ENCODE data around the gene PRSS1.
"Not testable (repeated sequence)": the region's sequence is repeated elsewhere in the genome, so short reads cannot be mapped to it uniquely, and the experiment has no call there.

PRSS1 gene

DNA sequence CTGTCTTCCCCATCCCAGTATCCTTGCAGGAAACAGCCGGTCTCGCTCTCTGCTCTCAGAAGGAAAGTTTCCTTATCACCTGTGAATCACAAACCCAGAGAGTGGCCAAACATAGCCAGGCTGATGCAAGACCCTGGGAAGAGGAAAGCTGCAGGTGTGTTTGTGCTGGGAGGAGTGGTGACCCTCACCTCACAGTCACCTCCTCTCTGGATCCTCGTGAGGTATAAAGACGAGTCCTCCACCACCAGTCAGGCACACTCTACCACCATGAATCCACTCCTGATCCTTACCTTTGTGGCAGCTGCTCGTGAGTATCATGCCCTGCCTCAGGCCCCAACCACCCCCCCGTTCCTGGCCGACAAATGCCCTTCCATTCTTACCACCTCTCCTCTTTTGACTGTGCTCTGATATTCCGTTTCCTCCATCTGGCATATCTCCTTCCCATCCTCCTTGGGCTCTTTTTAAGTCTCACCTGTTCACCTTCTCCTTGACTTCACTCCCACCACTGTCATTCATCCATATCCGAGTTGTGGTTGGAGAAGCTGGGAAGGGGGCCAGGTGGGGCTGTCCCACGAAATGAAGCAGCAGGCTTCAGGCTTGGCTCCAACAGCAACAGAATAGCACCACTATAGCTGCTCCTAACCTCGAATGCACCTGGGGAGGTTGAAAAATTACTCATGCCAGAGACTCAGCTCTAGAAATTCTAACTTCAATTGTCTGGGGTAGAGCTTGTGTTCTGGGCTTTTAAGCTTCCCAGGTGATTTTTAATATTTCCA is at the start of gene PRSS1:
Gene PRSS1, plus strand, starts transcription at position 255 of the 776 bp plus-strand sequence. Its CDS starts 13 bp downstream, at position 268.
- DNase-seq (ENCODE audit: low read depth in 2 of 2), result no peak

DNA sequence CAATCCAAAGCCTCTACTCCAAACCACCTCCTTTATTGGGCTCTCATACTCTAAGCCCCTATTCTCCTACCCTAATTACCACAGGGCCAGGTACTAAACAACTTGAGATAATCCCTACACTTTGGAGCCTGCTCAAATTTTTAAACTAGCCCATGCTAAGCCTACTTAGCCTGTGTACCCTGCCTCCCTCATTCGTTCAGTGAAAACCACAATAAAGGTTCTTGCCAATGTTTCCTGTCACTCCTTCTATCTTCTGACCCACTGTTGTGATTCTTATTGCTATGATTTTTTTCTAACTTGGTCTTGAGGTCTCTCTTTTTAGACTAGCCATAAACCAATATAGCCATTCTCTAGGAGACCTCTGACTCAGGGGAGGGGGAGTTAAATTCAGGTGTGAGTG is 48.3 kb upstream of the PRSS1 start:
- DNase-seq (ENCODE audit: low read depth in 2 of 2), result not testable (repeated sequence)

DNA sequence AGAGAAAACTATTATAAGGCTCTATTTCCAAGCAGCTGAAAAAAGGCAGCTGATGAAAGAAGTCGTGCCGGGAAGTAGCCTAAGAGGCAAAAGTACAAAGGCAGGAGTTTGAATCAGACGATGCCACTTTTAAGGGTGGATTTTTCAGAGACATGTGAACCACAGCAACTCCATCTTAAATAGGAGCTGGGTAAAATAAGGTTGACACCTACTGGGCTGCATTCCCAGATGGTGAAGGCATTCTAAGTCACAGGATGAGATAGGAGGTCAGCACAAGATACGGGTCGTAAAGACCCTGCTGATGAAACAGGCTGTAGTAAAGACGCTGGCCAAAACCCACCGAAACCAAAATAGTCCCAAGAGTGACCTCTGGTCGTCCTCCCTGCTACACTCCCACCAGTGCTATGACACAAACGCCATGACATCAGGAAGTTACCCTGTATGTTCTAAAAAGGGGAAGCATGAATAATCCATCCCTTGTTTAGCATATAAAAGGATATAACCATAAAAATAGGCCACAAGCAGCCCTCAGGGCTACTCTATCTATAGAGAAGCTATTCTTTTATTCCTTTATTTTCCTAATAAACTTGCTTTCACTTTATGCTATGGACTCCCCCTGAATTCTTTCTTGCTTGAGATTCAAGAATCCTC is 45.5 kb upstream of the PRSS1 start:
- no peak for DNase-seq (ENCODE audit: low read depth in 2 of 2)

DNA sequence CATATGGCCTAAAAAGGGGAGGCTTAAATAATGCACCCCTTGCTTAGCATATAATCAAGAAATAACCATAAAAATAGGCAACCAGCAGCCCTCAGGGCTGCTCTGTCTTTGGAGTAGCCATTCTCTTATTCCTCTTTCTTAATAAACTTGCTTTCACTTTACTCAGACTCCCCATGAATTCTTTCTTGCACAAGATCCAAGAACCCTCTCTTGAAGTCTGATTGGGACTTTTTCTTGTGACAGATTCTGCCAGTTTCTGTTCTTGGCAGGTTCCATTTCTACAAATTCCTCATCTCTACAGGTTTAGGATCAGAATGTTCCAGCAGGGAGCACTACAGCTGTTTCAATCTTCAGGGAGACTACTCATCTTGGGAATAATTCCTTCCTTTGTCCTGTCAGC is 40.5 kb upstream of the PRSS1 start:
- DNase-seq (ENCODE audit: low read depth in 2 of 2), result not testable (repeated sequence)

DNA sequence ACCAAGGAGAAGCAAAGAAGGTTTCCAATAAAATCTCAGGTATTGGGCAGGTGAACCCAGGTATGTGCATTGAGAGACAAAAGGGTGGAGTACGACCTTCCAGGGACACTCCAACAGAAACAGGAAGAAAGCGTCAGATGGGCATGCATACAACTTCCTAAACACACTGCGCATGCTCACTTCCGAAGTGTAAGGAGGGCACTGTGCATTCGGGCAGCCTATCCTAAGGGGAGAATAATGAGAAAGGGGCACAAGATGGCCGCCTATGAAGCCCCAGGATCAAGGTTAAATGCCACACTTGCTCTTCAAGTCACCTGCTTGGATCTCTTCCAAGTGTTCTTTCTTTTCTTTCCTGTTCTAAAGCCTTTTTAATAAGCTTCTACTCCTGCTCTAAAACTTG is 39.4 kb upstream of the PRSS1 start:
- no peak for DNase-seq (ENCODE audit: low read depth in 2 of 2)

DNA sequence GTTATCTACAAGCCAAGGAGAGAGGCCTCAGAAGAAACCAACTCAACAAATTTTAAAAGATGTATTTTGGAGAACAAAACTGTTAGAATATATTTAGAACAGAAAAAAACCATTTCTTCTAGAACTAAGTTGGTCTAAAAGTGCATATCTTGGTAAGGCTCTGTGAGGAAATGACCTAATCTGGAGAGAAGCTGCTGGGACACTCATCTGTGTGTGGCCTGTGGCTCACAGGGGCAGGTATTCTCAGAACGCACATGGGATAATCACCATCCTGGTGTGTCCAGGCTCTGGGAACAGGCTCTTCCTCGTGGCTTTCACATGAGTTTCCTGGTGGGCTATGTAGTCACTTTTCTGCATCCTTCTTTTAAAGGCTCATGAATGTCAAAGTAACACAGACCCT is 38.1 kb upstream of the PRSS1 start:
- DNase-seq (ENCODE audit: low read depth in 2 of 2), result no peak

DNA sequence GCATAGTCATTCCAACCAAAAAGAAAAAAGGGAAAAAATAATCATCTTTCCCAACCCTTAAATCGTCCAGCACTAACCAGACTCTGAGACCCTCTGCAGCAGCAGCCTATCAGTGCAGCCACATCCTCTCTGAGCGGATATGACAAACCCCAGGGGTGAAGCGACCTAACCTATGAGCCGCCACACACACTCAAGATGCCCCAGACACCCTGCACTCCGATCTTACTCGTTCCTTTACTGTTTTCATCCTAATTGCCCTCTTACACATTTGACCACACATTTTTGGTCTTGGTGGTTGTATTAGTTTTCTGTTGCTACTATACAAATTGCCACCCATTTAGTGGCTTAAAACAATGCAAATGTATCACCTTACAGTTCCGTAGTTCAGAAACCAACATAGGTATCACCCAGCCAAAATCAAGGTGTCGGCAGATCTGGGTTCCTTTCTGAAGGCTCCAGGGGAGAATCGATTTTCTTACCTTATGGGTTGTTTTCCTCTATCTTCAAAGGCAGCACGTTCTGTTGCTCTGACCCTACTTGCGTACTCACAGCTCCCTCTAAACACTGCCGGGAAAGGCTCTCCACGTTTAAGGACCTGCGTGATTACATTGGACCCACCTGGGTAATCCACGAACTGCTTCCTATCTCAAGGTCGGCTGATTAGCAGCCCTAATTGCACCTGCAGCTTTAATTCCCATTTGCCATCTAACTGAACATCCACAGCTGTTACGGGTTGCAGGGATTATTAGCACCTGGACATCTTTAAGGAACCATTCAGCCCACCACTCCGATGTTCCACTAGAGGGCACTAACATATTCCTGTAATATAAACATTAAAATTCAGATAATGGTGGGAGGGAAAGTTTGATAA is 37.3 kb upstream of the PRSS1 start:
- DNase-seq (ENCODE audit: low read depth in 2 of 2), result no peak

DNA sequence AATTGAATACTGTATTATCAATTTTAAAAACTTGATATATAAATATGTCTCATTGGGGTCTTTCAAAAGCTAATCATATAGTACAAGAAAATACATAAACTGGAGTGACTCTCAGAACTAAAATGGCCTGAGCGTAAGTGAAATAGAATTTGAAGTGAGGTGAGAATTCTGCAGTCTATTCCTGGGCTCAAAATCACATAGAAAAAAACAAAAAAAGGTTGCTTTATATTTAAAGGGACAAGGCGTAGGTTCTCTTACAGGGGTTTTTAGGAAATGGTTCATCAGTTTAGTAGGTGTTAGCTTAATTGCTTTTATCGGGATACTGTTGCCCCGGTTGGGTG is 36.7 kb upstream of the PRSS1 start:
- DNase-seq (ENCODE audit: low read depth in 2 of 2), result no peak

DNA sequence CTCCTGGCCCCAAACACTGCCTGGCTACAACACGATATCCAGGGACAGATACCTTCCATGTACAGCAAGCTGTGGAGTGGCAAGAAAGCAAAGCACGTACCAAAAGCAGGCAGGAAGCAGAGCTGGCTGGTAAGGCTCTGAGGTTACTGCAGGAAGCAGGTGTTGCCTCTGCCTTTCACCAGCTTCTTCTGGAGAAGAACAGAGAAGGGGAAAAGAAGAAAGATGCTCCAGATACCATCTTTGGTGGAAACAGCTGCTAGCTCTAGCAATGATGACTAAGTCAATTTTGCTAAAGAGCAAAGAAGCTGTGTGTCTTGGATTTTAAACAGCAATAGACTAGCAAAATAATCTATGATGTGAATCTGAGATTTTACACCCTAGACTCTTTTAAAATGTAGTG is 34.9 kb upstream of the PRSS1 start:
- no peak for DNase-seq (ENCODE audit: low read depth in 2 of 2)

DNA sequence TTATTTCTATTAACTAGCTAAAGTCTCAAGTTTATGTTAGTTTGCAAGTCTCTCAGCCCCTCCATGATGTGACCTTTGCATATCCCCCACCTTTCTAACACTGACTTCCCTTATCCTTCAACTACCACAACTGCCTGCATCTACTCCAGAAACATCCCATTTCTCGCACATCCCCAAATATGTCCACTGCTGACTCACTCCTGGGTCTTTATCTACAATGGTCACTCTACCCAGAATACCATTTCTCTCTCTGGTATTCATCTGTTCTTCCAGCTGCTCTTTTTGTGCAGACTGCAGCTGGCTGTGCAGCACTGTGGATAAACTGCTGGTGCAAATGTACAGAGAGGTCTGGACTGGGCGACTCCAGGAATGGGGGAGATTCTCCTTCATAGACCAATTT is 32.7 kb upstream of the PRSS1 start:
- DNase-seq (ENCODE audit: low read depth in 2 of 2), result no peak

DNA sequence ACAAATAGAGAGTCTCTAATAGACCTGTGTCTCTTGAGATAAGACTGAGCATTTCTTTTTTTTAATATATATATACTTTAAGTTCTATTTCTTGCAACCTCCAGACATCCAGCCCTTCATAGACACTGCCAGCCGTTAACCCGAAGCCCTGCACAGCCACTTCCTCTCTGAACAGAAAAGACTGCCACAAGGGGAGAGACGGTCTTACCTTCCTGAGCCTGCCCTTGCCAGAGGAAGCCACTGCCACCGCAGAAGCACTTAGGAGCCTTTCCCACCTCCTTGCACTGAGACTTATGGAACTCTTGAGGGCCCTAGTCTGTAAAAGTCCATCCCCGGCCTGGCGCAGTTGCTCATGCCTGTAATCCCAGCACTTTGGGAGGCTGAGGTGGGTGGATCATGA is 31.8 kb upstream of the PRSS1 start:
- DNase-seq (ENCODE audit: low read depth in 2 of 2), result no peak

DNA sequence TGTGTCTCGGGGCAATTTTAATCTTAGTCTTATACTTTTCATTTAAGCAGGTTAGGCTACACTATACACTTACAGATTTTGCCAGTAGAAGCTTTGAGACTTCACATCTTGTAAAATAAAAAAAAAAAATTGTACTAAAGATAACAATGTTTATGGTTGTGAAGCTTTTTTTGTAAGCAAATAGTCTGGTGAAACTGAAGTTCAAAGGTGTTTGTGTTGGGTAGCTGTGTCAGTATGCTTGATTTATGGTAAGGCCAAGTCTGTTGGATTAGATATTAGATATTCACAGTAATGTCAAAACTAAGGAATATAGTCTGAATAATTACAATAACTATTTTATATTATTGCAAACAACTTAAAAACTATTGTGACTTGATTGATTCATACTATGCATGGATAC is 31.0 kb upstream of the PRSS1 start:
- no peak for DNase-seq (ENCODE audit: low read depth in 2 of 2)

DNA sequence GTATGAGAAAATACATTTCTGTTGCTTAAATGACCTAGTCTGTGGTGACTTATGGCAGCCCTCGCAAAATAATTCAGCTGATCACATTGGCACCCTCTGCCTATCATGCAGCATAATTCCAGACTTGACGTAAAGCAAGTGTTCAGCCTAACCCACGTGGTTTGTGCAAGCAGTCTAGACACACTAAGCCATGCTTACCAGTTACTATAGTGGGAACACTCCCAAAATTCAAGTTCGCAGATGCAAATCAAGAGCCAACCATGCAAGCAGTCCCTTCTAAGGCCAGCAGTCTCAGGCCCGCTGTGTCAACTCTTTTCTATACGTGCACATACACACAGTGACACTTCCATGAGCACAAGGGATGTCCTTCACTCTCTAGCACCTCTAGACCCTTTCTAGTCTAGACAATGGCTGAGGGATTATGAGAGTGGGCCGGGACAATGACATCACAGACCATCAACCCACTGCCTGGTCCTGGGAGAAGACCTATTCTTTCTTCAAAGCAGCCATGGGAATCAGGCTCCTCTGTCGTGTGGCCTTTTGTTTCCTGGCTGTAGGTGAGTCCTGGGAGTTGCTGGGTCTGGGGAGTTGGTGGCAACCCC is 29.0 kb upstream of the PRSS1 start:
- no peak for DNase-seq (ENCODE audit: low read depth in 2 of 2)

DNA sequence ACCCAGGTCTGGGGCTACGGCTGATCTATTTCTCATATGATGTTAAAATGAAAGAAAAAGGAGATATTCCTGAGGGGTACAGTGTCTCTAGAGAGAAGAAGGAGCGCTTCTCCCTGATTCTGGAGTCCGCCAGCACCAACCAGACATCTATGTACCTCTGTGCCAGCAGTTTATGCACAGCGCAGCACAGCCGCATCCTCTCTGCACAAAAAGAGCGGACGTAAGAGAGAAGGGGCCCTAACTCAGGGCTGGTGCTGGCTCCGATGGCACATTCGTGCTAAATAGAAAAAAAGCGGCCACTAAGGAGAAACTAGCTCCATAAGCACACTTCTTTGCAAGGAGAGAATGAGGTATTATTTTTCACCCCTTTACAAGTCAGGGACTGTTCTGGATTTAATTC is 28.3 kb upstream of the PRSS1 start:
- no peak for DNase-seq (ENCODE audit: low read depth in 2 of 2)

DNA sequence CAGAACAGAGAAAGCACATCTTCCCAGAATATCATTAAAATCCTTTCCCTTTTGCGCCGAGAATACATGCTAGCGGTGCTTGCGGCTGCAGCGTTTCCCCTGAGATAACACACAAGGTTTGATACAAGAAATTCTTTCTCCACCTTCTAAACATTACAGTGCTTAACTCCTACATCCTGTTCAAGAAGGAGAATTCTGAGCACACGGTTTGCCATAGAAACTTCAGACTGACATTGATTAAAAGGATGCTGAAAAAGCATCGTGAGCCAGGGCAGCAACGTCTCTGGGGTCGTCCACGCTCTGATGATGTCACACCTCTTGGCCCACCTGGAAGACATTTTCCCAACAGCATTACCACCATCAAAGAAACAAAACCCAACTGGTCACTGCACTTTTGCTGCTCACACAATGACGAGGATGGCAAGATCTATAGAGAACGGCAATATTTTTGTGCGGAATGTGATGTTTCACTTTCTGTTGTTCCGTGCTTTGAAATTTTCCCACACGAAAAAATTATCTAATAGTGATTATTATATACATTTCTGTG is 27.0 kb upstream of the PRSS1 start:
- no peak for DNase-seq (ENCODE audit: low read depth in 2 of 2)

DNA sequence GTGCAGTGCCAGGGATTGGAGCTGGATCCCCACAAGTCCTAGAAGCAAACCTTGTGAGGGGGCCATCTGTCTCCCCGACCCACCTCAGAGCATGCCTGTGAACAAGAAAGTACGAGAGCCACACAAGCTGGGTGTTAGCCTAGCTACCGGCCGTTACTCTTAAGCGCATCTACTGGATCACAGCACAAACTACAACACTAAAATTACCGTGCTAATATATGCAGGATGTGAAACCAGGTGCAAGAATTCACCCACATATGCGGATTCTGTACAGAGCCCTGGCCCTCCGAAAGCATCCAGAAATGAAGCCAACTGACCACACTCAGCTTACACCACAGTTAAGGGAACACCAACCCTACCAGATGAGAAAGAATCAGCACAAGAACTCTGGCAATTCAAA is 16.0 kb upstream of the PRSS1 start:
- no peak for DNase-seq (ENCODE audit: low read depth in 2 of 2)

DNA sequence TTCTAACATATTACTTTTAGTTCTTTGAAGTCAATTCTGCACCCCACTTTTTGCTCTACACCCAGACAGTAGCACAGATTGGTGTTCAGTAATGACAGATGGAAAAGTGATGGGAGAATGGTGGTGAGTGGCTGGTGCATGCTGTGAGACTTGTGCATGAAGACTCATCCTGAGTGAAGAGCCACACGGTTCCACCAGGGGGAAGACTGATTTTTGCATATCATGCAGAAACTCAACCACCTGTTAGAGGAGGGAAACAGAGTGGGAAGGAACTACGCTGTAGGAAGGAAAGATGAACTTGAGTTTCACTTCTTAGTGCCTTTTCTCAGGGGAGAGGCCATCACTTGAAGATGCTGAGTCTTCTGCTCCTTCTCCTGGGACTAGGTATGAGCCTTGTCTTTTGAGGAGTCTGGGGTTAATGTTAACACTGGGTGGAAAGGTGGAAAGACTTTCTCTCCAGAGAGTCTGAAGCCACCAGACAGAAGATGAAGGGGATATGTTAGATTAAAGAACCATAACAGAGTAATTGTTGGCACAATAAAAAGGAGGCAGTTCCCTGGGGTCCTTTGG is 9.3 kb upstream of the PRSS1 start:
- no peak for DNase-seq (ENCODE audit: low read depth in 2 of 2)

DNA sequence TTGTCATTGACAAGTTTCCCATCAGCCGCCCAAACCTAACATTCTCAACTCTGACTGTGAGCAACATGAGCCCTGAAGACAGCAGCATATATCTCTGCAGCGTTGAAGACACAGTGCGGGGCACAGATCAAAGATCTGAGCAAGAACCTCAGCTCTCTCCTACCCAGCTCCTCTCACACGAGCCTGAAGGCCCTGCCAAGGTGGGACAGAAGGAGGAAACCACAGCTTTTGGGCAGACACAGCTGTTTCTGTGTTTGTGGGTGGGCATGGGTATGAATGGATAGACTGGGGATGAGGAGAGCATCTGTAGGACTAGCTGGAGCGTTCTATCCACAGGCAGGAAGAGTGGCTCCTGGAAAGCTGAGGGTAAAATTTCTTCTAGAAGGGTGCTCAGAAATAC is 8.5 kb upstream of the PRSS1 start:
- no peak for DNase-seq (ENCODE audit: low read depth in 2 of 2)

DNA sequence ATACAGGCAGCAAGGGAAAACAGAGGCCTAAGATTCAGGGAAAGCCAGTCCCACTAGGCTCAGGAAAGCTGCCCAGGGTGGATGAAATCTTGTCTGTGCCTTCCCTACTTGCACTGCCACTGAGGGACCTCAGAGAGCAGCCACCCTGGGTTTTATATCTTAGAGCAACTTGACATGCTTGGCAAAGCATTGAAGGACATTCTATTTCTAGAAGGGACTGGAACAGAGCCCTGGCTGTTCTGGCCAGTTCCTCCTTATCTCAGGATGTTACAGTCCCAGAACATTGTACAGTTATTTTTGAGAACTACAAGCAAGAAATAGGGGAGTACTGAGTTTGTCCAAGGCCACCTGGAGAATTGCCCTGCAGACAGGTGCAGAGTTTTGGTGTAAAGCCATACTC is 7.3 kb upstream of the PRSS1 start:
- DNase-seq (ENCODE audit: low read depth in 2 of 2), result not testable (repeated sequence)

DNA sequence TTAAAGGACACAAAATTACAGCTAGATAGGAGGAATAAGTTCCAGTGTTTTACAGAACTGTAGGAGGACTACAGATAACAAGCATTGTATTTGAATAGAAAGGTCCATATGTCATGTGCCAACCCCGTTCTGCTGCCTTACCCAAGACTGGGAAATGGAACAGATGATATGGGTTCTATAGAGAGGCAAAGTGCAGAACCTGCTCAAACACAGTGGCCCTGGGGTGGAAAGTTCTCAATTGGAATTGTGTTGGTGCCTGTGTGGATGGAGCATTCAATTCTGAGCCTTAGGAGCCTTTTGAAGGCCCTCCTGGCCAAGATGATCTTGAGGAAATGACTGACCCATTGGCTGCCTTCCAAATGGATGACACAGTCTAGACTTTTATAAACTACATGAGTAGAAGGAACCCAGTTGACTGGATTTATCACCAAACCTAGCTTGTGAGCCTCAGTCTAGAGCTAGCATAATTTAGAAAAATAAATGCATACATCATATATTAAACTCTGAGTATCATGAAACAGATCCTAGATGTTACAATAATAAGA is 4.1 kb upstream of the PRSS1 start:
- no peak for DNase-seq (ENCODE audit: low read depth in 2 of 2)

DNA sequence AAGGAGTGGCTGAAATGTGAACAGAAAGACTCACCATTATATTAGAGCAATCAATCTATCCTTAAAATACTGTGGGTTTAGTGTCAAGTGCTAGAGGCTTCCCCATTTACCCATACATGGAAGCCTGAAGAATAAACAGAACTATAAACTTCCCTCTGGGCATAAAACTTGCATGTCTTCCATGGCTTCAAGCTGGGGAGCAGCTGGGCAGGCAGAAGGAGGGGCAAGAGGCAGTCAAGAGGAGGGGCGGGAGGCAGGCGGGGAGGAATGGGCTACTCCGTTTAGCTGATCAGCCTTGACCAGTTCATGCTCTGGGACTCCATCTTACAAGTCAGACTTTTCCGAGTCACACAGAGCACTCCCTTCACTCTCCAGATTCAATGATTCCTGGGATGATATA is 3.5 kb upstream of the PRSS1 start:
- DNase-seq (ENCODE audit: low read depth in 2 of 2), result no peak

Data from stimulated activated CD8-positive, alpha-beta memory T cell treated with anti-CD3 and anti-CD28 coated beads, Interleukin-2, amount 100 ng/mL, for 48 hours (primary cell).